Head of caudate nucleus (tissue), 42 donors: ENCODE results near the gene MB21D2.

Experiments used
- DNase-seq, 42 donors: peaks; one replicate each; pipeline versions ENCODE4 v3.0.0 to v3.0.0-alpha.2; 2020 to 2021; ENCODE audit warnings: mixed read lengths in 7 of 42
- intact Hi-C: fragments of 100-400 bp; cut with DNase I; formaldehyde crosslinking; loops from one replicate; pipeline ENCODE4 v1.15.0; 2022

The MB21D2 gene

GRCh38 chr3:192844486-192844765, 73.2 kb downstream of the MB21D2 start:
- DNase-seq, result no peak
- intact Hi-C loops, result no loop called here

DNA sequence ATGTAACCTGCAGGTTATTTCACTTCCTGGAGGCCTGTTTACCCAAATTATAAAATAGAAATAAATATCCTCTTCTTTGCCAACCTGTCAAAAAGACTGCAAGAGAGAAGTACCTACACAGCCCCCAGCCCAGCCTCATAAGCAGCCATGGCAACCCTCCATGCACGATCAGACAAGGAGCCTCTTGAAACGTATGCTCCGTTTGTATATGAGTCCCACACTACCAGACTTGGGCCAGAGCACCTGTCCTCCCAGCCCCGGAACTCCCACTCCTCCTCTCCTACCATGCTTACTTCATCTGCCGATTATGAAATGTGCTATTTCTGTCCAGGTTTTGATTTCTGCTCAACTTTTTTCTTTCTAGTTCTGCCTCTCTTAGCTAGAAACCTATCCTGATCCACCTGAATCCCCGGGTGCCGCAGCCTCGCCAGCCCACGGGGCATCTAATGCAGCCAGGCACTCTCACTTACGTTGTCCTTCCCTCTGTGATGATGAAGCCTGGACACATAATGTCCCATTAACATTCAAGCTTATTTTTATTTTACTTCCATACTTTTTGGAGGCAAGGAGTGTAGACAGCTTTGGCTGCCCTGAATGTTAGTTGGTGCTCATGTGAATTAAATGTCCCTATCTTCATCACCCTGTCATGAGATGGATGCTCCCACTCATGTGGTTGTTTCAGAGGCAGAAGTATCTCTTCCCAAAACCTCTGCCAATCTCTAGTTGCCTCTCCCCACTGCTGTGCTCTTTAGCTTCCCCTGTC, 73.8 kb downstream of the MB21D2 start:
- DNase-seq, result no peak
- intact Hi-C loops, result no loop called here

GRCh38 chr3:192843119-192843518, 74.5 kb downstream of the MB21D2 start:
- intact Hi-C loops, result no loop called here
- DNase-seq, result no peak

GRCh38 chr3:192842711-192843110, 74.9 kb downstream of the MB21D2 start:
- no peak for DNase-seq
- intact Hi-C loops, result no loop called here

GRCh38 chr3:192842138-192842537, 75.5 kb downstream of the MB21D2 start:
- intact Hi-C loops, result no loop called here

DNA sequence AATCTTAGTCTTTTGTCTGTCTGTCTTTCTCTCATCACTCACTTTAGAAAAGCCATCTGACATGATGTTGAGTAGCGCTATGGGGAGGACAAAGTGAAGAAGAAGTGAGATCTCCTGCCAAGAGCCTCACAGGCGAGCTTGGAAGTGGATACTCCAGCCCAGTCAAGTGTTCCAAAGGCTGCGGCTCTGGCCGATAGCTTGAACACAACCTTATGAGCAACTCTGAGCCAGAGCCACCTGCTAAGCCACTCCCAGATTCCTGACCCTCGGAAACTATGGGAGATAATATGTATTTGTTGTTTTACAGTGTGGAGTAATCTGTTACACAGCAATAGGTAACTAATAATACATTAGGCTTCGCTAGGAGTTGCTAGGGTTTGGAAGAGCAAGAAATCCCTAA, 76.2 kb downstream of the MB21D2 start:
- no peak for DNase-seq
- intact Hi-C loops, result no loop called here

More at GRCh38 chr3:192842138-192842537, 75.5 kb downstream of the MB21D2 start:
- no peak for DNase-seq

- intact Hi-C loops, result no loop called here
- no peak for DNase-seq
Observed at GRCh38 chr3:192840143-192840836, 77.4 kb downstream of the MB21D2 start.

GRCh38 chr3:192835818-192836815, 81.5 kb downstream of the MB21D2 start:
- intact Hi-C loops, result no loop called here
- DNase-seq, result no peak

DNA sequence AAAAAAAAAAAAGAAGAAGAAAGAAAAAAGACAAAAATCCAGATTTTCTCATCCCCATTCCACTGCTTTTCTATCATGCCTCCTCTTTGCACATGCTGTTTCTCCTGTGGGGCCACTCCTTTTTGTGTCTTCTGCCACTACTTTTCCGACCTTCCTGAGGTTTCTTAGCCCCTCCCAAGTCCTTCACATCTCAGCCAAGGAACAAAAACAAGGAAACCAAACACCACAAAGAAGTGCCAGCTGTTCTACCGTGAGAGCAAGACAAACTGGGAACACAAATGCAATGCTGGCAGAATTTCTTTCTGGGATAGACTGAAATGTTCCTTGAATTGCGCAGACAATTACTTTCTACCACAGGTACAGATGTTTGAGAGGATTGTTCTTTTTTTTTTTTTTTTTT, 83.2 kb downstream of the MB21D2 start:
- no peak for DNase-seq
- intact Hi-C loops, result no loop called here

DNA sequence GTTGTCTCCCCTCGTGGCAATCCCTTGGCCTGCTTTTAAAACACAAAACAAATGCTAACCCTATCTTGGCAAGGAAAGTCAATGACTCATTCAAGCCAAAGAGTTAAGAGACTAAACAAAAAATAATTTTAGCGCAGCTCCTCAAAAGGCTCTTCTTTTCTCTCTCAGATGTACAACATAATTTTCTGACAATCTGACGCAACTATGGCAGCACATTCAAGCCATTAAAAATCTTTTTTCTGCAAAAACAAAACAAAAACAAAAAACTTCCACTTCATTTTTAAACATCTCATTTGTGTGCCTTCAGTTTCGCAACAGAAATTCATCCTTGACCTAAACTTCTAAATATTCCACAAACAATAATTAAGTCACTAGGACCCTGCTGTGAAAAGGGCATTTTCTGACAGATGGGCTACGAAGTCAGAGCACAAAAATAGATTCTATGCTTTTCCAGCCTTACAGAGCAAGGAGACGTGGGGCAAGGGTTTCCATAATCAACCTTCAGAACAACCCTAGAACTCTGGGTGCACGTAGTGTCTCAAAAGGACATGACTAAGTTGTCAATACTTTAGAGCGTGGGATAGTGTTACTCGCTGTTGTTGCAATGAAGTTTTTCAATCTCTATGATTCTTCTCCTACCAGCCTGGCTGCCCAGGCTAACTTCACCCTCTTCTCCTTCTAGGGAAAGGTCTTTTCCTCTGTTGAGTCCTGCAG, 84.3 kb downstream of the MB21D2 start:
- intact Hi-C loops, result no loop called here
- no peak for DNase-seq

- intact Hi-C loops, result no loop called here
- no peak for DNase-seq
Observed at GRCh38 chr3:192831801-192832347, 85.8 kb downstream of the MB21D2 start.

DNA sequence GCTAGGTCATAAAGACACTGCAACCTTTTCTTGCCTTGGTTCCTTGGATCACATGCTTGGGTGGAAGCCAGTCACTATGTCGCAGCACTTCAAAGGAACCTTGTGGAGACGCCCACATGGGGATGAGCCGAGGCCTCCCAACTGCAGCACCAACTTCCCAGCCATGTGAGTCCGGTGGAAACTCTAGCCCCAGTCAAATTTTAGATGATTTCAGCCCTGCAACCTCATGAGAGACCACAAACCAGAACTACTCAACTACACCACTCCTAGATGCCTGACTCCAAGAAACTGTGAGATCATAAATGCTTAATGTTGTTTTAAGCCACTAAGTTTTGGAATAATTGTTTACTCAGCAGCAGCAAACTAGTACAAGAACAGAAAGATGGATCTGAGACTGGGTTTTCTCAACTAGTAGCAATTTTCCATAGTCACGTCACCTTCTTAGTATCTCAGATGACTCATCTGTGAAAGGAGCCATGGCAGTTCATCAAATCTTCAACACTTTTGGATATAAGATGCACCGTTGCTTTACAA, 86.5 kb downstream of the MB21D2 start:
- intact Hi-C loops, result no loop called here
- DNase-seq, result no peak

DNA sequence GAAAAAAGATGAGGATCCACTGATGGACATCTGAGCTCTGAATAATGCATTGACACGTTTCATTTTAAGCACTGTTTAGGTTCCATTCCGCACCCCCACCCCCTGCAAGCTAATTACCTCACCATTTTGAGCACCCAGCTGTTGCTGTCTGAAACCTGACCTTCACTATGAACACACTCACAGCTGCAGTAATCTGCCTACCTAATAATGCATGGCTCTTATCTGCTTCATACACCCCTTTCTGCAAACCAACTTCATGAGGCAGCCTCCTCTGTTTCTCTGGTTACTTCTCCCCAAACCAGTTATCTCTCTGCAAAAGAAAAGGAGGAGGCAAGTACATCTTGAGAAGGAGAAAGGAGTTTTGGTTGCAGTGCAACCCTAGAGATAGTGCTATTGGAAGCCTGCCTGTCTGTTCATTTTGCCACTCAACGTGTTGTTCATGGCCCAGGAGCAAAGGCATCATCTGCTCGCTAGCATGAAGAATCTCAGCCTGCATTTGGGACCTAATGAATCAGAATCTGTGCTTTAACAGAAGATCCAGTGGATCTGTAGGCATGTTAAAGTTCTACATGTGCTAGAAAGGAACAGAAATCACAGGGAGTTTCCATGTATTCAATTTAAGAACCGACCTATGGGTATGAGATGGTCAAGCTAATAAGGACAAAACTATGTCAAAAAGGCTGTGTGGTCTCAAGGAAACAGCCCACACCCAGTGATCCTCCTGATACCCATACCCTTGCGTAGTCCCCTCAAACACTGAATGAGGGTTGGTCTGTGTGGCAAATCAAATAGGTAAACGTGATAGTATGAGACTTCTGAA, 87.2 kb downstream of the MB21D2 start:
- DNase-seq, result no peak
- intact Hi-C loops, result no loop called here

GRCh38 chr3:192827863-192828594, 89.6 kb downstream of the MB21D2 start:
- no peak for DNase-seq
- intact Hi-C loops, result no loop called here

DNA sequence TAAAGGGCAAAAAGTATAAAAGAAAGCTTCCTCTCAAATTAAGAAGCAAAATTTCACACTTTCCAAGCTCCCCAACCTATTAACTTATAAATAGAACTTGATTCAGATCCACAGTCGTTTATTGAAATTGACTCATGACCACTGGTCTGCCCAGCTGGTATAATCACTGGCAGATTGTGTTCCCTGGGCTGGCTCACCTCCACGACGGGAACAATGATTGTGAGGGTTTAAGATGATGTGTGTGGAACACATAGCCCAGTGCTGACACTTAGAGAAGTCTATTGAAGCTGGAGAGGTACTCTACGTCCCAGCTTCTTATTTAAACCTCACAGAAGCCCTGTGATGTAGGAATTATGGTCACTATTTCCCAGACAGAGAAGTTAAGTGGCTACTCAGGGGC, 90.4 kb downstream of the MB21D2 start:
- DNase-seq, result no peak
- intact Hi-C loops, result no loop called here

DNA sequence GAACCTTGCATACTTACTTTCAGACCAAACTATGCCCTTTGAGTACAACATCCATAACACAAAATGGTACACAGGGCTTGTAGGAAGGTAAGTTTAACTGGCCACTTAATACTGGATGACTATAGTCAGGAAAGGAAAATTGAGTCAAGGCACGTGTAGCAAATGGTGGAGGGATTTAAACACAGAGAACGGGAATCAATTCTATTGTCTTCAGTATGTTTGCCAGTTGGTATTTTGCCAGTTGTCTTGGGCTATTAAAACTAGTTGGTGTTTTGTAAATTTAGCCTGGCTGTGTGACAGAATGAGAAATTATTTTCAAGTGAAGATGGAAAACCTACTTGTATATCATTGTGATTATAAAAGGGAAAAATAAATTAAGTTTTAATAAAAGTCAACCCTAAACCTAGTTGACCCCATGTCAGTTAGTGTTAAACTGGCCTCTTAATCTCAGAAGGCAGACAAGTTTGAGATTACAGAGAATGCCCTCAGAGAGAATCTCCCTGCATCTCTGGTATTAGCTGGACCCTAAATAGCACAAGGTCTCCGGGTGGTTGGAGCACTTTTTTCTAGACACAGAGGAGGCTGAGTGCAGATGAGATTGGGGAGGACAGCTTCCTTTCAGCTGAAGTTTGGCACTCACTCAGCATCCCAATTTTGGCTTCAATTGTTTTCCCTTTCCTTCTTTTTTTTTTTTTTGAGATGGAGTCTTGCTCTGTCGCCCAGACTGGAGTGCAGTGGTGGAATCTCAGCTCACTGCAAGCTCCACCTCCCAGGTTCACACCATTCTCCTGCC, 91.2 kb downstream of the MB21D2 start:
- DNase-seq, result no peak
- intact Hi-C loops, result no loop called here
